Measurements from ENCODE around the gene DNAJC11.
A peak's percentile ranks its signal among the peaks of the same experiment; 100 is the strongest.
"Not testable (repeated sequence)": the region's sequence is repeated elsewhere in the genome, so short reads cannot be mapped to it uniquely, and the experiment has no call there.

The DNAJC11 gene

DNA sequence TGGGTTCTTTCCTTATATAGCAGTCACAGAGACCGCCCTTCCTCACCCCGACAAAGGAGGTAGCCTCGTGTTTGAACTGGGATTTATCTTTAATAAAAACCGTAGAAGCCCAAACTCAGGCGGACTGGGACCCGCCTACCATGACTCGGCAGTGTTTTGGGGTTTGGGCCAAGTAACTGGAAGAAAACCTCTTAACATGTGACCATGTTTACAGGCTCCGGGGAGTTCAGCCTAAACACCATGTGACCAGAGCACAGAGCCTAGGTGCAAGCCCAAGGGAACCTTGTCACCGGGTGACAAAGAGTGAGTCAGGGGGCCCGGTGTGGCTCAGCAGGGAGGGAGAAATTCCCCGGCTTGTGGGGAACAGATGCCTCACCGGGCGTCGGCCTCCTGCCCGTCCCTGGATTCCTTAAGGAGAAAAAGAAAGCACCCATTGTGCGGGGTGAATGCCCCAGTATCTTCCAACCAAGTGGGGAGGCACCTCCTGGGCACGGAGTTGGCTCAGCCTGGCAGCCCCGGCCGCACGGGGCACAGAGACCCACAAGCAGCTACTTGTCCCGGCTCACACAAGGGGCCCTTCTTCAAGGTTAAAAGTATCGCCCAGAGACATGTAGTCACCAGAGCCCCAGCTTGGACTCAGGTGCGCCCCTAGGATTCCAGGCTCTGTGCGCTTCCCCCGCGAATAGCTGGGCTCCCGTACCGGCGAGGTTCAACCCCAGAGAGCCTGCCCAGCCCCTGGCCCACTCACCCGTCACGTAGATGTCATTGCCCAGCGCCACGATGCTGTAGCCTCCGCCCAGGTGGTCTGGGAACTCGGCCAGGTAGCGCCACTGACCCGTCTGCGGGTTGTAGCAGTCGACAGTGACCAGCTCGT lies 100.3 kb downstream of the DNAJC11 start:
- DNase-seq (ENCODE audit: low read depth in 2 of 2, low spot score in 1 of 2) = peak; percentile 60 to 68

DNA sequence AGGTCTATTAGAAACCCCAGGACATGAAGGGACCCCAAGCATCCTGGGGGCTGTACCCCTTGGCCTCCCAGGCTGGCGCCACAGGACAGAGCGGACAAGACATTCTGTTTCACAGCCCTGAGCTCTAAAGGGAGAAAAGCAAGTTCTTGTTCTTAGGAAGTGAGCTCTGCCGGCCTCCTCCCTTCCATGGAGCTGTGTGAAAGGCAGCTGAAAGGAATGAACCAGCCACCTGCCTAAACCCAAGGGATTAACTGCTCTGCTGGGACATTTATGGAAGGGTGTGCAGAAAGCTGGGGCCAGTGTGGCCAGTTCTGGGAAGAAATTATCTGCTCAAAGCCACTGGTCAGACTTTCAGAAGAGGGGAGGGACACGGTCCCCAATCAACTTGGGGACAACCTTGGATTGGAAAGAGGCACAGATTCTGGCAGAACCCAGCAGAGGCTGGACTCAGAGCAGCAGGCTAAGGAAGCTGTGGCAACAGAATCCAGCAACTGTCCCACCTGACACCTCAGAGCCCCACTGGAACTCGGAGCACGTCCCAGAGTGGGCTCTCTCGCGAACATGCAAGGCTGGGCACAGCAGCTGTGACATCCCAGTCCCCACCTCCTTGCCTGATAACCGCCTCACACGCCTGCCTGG lies 101.1 kb downstream of the DNAJC11 start:
- DNase-seq (ENCODE audit: low read depth in 2 of 2, low spot score in 1 of 2) = no peak

DNA sequence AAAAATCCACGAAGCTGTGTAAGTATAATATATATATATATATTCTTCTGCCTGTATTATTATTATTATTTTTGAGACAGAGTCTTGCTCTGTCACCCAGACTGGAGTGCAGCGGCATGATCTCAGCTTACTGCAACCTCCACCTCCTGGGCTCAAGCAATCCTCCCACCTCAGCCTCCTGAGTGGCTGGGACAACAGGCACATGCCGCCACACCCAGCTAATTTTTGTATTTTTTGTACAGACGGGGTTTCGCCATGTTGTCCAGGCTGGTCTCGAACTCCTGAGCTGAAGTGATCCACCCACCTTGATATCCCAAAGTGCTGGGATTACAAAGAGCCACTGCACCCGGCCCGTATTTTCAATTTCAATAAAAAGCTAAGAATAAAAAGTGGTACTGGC lies 101.6 kb downstream of the DNAJC11 start:
- not testable (repeated sequence) for DNase-seq (ENCODE audit: low read depth in 2 of 2, low spot score in 1 of 2)

DNA sequence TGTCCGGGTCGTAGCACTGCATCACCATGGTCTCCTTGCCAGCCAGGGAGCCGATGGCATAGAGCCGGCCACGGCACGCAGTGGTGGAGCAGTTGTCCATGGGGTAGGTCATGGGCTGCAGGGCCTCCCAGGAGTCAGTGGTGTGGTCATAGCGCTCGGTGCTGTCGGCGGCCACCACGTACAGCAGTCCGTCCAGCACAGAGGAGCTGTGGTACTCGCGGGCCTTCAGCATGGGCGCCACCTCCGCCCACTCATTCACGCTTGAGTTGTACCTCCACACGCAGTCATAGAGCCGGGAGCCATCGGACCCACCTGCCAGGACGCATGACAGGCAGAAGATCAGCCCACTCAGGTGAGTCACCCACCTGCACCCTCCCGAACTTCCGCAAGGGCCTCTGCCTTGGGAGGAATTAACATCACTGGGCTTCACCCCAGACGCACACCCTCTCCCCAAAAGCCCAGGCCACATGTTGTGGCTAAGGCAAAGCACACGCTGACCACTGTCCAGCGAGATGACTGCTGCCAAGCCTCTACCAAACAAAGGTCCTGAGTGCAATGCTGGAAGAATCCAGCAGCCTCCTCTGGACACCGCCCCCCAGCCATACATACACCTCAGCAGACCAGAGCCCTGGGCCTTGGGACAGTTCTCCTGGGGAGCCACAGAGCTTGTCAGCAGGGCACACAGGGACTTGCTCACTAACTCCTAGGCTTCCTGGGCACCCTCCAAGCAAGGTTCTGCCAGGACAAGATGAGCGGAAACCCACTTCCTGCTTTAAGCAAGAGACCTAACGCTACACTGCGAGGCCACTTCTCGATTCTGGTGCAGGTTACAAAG lies 102.3 kb downstream of the DNAJC11 start:
- peak in 1 of 2 donors; percentile 62 for DNase-seq (ENCODE audit: low read depth in 2 of 2, low spot score in 1 of 2)

DNA sequence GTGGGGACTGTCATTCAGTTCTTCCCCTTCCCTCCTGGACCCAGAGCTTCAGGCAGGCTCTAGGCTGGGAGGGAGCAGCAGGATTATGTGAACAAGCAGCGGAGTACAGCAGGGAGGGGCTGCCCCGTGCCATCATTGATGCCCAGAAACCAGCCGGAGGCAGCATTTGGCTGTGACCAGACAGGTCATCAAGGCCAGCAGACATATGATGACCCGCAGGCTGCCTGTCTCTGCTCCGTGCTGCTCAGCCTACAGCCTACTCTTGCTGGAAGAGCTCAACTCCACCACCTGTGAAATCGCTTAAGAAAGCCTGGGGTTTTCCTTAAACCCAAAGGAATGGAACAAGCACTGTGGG lies 103.9 kb downstream of the DNAJC11 start:
- DNase-seq (ENCODE audit: low read depth in 2 of 2, low spot score in 1 of 2) = no peak

DNA sequence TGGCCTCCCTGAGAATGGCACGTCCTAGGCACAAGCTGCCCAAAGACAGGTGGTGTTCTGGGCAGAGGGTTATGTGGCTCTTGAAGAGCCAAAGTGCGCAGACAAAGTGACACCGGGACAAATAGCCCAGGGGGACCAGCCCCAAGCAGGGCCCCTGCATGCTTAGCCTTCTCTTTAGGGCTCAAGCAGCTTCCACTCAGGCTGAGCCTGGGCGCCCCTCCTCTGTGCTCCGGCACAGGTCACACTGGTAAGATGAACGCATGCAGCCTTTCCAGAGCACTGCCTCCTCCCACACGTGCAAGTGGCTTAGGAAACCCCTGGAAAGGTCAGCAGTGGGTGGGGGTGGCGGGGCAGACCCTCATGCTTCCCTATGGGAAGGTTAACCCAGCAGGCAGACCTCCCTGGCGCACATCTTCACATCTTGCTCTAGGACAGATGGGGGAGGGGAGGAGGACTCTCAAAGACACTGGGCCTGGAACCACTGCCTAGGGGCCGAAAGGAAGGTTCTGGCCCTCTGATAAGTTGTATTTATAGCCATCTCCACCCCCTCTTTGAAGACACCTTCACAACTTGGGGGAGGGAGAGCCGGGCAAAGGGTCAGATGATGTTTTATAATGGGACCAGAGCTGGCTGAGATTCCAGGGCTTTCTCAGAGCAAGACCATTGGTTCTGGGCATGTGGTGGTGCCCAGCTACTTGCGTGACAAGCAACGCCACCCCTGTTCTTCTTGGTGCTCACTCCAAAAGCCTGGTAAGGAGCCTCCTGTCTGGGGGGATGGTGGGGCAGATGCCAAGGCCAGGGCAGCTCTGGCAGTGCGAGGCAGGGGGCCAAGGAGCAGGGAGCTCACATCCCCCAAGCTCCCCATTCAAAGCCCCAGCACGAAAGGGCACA lies 104.5 kb downstream of the DNAJC11 start:
- DNase-seq (ENCODE audit: low read depth in 2 of 2, low spot score in 1 of 2) = no peak

DNA sequence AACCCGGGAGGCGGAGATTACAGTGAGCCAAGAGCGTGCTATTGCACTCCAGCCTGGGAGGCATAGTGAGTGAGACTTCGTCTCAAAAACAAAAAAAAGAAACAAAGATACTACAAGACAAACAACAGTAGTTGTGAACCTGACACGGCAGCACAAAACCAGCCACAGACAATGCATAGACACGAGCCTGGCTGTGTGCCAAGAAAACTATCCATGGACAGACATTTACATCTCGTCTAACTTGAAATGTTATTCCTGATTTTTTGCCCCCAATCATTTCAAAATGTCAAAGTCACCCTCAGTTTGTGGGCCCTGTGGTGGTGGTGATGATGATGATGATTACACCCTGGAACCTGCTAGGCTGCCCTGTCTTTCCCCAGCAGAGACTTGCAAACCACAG lies 105.3 kb downstream of the DNAJC11 start:
- DNase-seq (ENCODE audit: low read depth in 2 of 2, low spot score in 1 of 2) = no peak

DNA sequence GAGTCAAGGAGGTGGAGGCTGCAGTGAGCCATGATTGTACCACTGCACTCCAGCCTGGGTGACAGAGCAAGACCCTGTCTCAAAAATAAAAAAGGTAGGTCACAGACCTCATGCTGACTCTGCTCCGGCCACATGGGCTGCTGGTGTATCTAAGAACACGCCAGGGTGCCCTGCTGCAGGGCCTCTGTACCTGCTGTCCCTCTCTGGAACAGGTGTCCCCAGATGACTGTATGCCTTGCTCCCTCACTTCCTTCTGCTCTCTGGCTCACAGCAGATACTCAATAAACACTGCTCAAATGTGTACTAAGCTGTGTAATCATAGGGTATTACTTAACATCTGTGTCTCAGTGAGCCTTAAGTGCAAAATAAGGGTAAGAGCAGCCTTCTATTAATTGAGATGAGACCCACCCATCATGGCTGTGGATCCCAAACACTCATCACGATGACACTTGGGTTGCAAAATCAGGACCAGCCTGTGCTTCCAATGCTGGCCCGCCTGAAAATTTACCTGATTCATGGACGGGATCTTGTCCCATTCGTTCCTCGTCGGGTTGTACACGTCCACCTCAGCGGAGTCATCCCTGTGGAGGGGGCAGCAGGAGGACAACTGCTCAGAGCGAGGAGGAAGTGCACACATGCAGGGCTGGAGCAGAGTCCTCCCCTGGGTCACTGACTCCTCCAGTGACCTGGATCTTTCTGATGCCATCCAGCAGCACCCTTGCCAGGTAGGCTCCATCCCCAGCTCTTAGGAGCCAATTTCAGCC lies 106.5 kb downstream of the DNAJC11 start:
- no peak for DNase-seq (ENCODE audit: low read depth in 2 of 2, low spot score in 1 of 2)

DNA sequence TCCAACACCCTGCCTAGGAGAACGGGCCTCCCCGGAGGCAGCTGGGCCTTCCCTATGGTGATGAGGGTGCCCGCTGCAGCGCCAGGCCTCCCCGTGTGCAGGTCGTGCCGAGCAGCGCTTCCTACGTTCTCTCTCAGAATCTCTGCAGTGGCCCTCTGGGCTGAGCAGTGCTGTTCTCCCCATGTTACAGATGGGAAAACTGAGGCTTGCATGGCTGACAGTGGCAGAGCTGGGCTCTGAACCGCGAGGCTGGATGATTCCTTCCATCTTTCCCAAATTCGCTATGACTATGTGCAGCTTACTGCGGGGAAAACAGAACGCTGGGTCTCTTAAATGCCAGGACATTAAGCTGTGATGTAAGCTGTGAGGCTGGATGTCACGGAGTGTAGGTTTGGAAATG lies 107.8 kb downstream of the DNAJC11 start:
- no peak for DNase-seq (ENCODE audit: low read depth in 2 of 2, low spot score in 1 of 2)

DNA sequence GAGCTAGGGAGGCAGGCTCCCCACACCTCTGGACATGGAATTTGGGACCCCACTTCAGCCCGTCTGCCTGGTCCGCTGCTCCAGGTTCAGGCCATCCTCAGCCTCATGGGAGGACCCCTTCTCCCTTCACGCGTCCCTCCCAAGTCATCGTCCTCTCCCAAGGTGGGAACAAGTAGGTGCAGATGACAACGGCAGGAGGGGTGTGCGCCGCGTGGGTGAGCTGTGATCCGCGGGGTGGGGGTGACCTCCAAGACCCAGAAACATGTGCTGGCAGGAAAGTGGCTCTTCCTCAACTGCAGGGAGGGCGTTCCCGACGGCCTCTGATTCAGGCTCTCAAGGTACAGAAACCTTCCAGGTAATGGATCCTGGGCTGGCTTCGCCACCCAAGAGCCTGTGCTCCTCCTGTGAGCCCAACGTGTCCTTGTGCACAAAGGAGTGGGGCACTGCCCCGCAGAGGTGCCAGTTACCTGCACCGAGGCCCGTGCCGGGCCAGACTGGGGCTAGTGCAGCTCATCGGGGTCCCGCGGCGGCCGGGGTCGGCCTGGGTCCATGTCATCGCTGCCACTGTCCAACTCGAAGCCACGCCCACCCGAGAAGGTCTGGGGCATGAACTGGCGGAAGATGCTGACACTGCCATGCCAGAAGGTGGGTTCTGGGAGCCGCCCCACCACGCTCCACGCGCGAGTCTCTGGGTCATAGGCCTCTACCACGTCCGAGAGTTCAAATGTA lies 108.6 kb downstream of the DNAJC11 start:
- no peak for DNase-seq (ENCODE audit: low read depth in 2 of 2, low spot score in 1 of 2)

DNA sequence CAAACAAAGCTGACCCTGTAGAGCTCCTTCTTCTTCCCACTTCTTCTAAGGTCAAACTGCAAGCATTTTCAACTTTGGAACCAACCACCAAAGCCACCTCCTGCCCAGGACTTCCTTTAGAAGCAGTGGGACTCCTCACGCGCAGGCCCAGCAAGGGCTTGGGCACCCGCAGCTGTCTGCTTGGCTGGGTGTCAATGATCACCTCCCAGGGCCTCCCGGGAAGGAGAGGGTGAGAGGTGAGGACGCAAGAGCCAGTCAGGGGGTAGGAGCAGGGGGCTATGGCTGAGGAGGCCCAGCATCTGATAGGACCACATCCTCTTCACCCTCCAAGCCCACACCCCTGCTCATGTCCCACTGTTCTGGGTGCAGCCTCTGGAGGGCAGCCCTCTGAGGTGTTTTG lies 109.2 kb downstream of the DNAJC11 start:
- DNase-seq (ENCODE audit: low read depth in 2 of 2, low spot score in 1 of 2) = no peak

DNA sequence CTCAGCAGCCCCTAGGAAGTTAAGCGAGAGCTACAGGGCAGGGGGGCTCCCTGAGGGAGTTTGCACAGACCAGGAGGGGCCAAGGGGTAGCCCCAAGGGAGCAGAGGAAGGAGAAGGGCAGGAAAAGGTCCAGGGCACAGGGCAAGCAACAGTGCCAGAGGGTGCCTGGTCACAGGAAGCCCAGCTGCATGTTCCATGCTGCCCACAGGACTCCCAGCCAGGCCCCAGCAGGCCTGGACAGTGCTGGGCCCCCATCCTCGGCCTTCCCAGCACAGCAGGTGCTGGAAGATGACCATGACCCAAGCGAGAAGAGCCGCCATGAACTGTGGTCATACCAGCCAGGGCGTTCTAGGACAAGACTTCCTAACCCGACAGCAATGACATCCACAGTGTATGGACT lies 110.0 kb downstream of the DNAJC11 start:
- no peak for DNase-seq (ENCODE audit: low read depth in 2 of 2, low spot score in 1 of 2)

DNA sequence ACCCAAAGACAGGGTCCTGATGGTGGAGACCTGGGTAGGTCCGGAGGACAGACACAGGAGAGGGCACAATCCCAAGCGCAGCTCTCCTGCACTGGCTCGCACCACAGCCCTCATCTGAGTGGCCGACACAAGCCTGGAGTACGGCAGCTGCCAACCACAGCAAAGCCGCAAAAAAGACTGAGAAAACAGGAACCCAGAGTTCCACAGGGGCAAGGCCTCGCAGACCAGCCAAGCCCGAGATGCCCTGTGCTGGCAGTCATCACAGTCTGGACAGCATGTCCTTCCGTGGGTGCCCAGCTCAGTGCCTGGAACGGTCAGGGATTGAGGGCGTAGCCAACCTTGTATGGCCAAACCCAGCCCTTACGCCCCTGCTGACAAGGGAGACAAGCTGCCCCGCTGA lies 110.4 kb downstream of the DNAJC11 start:
- no peak for DNase-seq (ENCODE audit: low read depth in 2 of 2, low spot score in 1 of 2)

DNA sequence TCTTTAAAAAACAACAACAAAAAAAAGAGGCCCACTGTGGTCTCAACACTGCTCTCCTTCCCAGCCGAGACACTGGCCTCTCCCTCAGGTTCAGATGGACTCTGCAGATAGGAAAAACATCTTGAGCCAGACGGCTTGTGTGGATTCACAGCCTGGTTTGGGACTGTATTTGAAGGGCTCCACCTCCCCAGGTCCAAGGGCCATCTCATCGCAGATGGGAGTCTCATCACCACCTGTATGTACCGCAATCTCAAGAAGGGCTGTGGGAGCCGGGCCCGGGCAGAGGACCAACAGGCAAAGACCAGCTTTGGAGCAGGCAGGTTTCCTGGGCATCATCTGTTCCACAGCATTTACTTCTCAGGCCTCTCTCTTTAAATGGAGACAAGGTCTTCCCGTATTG lies 111.6 kb downstream of the DNAJC11 start:
- DNase-seq (ENCODE audit: low read depth in 2 of 2, low spot score in 1 of 2) = no peak

DNA sequence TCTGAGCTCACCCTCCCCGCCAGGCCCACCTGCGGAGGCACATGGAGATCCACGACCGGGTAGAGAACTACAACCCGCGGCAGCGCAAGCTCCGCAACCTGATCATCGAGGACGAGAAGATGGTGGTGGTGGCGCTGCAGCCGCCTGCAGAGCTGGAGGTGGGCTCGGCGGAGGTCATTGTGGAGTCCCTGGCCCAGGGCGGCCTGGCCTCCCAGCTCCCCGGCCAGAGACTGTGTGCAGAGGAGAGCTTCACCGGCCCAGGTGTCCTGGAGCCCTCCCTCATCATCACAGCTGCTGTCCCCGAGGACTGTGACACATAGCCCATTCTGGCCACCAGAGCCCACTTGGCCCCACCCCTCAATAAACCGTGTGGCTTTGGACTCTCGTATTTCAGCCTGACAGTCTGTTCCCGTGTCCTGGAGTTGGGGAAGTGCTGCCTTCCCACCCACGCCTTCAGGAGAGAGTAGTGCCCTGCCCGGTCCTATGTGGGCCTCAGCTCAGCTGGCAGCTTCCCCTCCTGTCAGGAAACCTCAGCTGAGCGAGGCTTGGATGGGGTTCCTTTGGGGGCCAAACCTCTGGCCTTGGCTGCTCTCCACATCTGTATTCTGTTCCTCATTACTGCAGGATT lies 112.6 kb downstream of the DNAJC11 start:
- no peak for DNase-seq (ENCODE audit: low read depth in 2 of 2, low spot score in 1 of 2)

DNA sequence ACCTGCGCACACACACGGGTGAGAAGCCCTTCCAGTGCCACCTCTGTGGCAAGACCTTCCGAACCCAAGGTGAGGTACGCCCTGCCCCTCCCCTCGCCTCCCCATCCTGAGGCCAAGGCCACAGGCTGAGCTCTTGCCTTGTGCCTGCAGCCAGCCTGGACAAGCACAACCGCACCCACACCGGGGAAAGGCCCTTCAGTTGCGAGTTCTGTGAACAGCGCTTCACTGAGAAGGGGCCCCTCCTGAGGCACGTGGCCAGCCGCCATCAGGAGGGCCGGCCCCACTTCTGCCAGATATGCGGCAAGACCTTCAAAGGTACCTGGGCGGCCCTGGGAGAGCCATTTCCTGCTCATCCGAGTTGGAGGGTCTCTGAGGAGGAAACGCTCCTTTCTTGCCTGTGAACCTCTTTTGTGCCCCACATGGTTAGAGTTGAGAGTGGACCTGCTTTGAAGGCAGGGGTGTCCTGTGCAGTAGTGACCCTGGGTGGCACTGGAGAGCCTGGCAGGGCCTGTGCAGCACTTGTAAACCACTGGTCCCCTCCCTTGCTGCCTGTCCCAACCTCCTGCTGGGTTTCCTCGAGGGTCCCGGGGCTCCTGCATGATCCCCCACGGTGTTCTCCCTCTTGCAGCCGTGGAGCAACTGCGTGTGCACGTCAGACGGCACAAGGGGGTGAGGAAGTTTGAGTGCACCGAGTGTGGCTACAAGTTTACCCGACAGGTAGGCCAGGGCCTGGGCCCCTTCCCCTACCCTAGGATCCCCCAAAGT lies 113.3 kb downstream of the DNAJC11 start:
- DNase-seq (ENCODE audit: low read depth in 2 of 2, low spot score in 1 of 2) = no peak

DNA sequence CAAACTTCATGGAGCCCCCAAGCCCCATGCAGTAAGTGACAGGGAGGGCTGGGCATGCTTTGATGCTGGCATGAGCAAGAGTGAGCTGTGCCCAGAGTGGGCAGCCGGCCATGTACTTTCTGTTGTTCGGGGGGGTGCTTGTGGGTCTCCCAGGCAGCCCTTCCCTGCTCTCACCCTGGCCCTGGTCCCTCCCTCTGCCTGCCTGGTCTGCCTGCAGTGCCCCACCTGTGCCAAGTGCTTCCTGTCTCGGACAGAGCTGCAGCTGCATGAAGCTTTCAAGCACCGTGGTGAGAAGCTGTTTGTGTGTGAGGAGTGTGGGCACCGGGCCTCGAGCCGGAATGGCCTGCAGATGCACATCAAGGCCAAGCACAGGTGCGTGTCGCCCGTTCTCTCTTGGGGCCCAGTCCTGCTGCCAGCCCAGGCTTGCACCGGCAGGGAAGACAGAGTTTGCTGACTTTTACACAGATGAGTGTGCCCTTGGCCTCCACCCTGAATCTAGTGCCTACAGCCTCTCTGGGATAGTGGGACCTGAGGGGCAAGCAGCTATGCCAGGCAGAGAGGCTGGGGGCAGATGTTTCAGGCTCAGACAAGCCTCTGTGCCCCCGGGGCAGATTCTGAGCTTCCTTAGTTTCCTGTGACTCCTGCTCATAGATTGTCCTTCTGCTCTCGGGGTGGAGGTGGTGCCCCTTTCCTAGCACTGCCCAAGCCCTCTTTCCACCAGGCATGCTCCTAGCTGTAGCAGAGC lies 114.2 kb downstream of the DNAJC11 start:
- no peak for DNase-seq (ENCODE audit: low read depth in 2 of 2, low spot score in 1 of 2)

DNA sequence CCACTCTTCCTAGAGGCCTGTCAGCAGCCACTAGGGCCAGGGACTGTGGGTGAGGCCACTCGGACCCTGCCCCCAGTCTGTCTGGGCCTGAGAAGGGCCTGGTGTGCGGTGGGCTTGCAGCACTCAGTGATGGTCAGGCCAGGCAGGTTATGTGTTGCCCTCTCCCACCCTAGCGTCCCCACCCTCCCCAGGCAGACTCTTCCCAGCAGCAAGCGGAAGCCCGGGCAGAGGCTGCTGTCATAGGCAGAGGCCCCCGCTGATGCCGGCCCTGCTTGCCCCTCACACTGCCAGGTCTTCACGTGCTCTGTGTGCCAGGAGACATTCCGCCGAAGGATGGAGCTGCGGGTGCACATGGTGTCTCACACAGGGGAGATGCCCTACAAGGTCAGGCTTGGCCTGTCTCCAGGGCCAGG lies 115.2 kb downstream of the DNAJC11 start:
- DNase-seq (ENCODE audit: low read depth in 2 of 2, low spot score in 1 of 2) = no peak
